Kidney (tissue), 14 donors: ENCODE measurements around the gene ZNF699. TPM values are rescaled to one million over a fixed set of nuclear protein-coding genes. Genes with fewer than 3 reads are reported as not detected.
A peak's percentile ranks its signal among the peaks of the same experiment; 100 is the strongest.
"Not testable (repeated sequence)": the region's sequence is repeated elsewhere in the genome, so short reads cannot be mapped to it uniquely, and the experiment has no call there.

Experiments
- DNase-seq, 5 donors: peaks; one replicate each; pipeline ENCODE4 v3.0.0-alpha.2; 2013 to 2020
- FAIRE-seq: peaks from 2 replicates; lab custom pipeline; 2012; peaks lifted over from hg19 to GRCh38; lab: Jason Lieb, UNC
- H3K27ac ChIP-seq, 2 donors: one replicate each; pipeline ENCODE4 v1.7.0; 2013; ENCODE audit warnings: low read depth in 2 of 2, low read length in 2 of 2, inconsistent platforms in 1 of 2
- H3K27me3 ChIP-seq: one replicate; pipeline ENCODE4 v1.7.1; 2013; ENCODE audit warnings: low read length, inconsistent platforms; ENCODE audit not compliant: control insufficient read depth, insufficient read depth
- H3K36me3 ChIP-seq, 3 donors: one replicate each; pipeline versions ENCODE4 v1.7.0 to v1.7.1; 2013; ENCODE audit warnings: low read length in 3 of 3, control low read depth in 1 of 3, inconsistent platforms in 1 of 3; ENCODE audit not compliant: insufficient read depth in 3 of 3, control insufficient read depth in 2 of 3
- H3K4me1 ChIP-seq, 3 donors: one replicate each; pipeline versions ENCODE4 v1.7.0 to v1.7.1; 2013; ENCODE audit warnings: low read length in 3 of 3, inconsistent platforms in 1 of 3, low read depth in 1 of 3; ENCODE audit not compliant: control insufficient read depth in 2 of 3, insufficient read depth in 2 of 3
- H3K4me3 ChIP-seq, 3 donors: one replicate each; pipeline versions ENCODE4 v1.7.0 to v1.8.1; 2013; ENCODE audit warnings: low read length in 3 of 3, control low read depth in 1 of 3, inconsistent platforms in 1 of 3
- H3K9ac ChIP-seq, 3 donors: one replicate each; pipeline versions ENCODE4 v1.7.0 to v1.7.1; 2013; ENCODE audit warnings: low read length in 3 of 3, control low read depth in 1 of 3, inconsistent platforms in 1 of 3
- H3K9me3 ChIP-seq, 3 donors: one replicate each; pipeline versions ENCODE4 v1.7.0 to v1.7.1; 2013; ENCODE audit warnings: low read length in 3 of 3, control low read depth in 1 of 3, inconsistent platforms in 1 of 3; ENCODE audit not compliant: control insufficient read depth in 2 of 3, insufficient read depth in 1 of 3
- intact Hi-C: fragments of 100-400 bp; cut with DNase I; formaldehyde crosslinking; loops from one replicate; pipeline ENCODE4 v1.11.1; 2022
- polyA plus RNA-seq: library from polyadenylated mRNA; stranded (reverse); fragments of 350-450 nt; fragmentation: Illumina TruSeq; extraction: RNeasy Lipid Tissue Mini Kit (QIAGEN cat#74804); gene quantifications from one replicate; pipeline ENCODE4 v1.2.3, GENCODE V29; 2014; ENCODE audit warnings: low read depth, low replicate concordance; ENCODE audit not compliant: insufficient read depth
- total RNA-seq: library from RNA; stranded (reverse); fragmentation: NEBNext Ultra II Directional; extraction: Animal tissue kit (Norgen Biotek cat#: 25700); gene quantifications from one replicate; pipeline ENCODE4 v1.2.1, GENCODE V29; 2021
- TF ChIP-seq, protein P1 (sequence below): IDR thresholded peaks from 3 replicates; pipeline ENCODE4 v1.5.1; 2012; ENCODE audit warnings: mild to moderate bottlenecking, moderate library complexity, borderline replicate concordance; ENCODE audit not compliant: insufficient read depth; ENCODE audit errors: extremely low read depth
- donor health status: control.
- donor health status: control.
- donor health status: control.
- donor health status: control.
- donor health status: control.
- donor health status: DM: yes; HTN: yes; CAD: no.
- donor health status: Normal renal cell carcinoma (clear cell type).

The ZNF699 gene
- total and polyA plus RNA-seq, 2 donors from 2014 or later: 0.69 to 11.4 TPM

DNA sequence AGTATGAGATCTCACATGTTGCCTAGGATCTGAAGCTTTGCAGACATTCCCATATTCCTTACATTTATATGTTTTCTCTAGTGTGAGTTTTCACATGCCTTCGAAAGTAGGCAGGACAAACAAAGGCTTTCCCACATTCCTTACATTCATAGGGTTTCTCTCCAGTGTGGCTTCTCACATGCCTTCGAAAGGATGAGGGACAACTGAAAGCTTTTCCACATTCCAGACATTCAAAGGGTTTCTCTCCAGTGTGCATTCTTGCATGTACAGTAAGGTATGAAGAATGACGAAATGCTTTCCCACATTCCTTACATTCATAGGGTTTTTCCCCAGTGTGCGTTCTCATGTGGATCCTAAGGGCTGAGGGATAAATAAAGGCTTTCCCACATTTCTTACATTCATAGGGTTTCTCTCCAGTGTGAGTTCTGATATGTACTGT is 14.2 kb downstream of the ZNF699 start:
- Histone ChIP-seq H3K27ac (no peak overlapping the region), H3K36me3 (peaks cover 20 to 49% (median 33%) of the 10 kb centered on the region in 3 donors), H3K9me3 (peaks cover 15 to 68% (median 39%) of the 10 kb centered on the region in 3 donors), H3K27me3 (no peaks in the 10 kb centered on the region), H3K4me1 (no peaks in the 10 kb centered on the region), H3K9ac (no peak overlapping the region), H3K4me3 (peak overlapping the region in 1 of 3 donors; percentile 9)
- TF ChIP-seq, protein P1, sequence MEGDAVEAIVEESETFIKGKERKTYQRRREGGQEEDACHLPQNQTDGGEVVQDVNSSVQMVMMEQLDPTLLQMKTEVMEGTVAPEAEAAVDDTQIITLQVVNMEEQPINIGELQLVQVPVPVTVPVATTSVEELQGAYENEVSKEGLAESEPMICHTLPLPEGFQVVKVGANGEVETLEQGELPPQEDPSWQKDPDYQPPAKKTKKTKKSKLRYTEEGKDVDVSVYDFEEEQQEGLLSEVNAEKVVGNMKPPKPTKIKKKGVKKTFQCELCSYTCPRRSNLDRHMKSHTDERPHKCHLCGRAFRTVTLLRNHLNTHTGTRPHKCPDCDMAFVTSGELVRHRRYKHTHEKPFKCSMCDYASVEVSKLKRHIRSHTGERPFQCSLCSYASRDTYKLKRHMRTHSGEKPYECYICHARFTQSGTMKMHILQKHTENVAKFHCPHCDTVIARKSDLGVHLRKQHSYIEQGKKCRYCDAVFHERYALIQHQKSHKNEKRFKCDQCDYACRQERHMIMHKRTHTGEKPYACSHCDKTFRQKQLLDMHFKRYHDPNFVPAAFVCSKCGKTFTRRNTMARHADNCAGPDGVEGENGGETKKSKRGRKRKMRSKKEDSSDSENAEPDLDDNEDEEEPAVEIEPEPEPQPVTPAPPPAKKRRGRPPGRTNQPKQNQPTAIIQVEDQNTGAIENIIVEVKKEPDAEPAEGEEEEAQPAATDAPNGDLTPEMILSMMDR: no peak
- no peak for FAIRE-seq
- intact Hi-C loops: no loop called here
- no peak for DNase-seq

DNA sequence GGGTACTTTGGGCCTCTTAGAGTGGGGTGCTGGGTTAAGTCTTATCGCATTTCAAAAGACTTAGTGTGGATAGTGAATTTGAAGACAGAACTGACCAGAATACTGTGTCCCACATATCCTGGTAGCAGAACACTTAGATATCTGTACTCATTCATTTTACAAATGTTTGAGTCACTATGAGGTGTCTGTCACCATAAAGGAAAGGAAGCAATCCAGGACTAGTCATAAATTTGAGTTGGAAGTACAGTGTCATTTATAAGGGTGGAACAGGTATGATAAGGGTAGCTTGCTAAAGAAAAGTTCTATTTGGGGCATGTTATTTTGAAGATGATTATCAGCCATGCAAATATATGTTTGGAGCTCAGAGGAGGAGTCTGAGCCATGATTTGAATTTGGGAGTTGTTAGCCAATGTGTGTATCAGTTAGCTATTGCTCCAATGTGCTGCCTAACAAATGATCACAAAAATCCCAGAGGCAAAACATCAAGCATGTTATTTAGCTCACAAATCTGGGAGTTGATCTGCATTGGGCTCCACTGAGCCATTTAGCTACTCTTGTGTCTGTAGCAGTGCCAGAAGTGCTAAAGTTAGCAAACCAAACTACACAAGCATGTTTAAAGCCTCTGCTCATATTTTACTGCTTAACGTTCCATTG is 20.3 kb downstream of the ZNF699 start:
- intact Hi-C loops: no loop called here
- H3K36me3 ChIP-seq: peaks cover 0 to 22% (median 7%) of the 10 kb centered on the region in 3 donors
- H3K9me3 ChIP-seq: peaks cover 0 to 51% (median 18%) of the 10 kb centered on the region in 3 donors

DNA sequence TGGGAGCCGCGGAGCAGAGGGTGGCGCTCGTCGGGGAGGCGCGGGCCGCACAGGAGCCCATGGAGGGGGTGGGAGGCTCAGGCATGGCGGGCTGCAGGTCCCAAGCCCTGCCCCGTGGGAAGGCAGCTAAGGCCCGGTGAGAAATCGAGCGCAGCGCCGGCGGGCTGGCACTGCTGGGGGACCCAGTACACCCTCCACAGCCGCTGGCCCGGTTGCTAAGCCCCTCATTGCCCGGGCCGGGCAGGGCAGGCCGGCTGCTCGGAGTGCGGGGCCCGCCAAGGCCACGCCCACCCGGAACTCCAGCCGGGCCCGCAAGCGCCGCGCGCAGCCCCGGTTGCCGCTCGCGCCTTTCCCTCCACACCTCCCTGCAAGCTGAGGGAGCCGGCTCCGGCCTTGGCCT is 26.2 kb downstream of the ZNF699 start:
- H3K27ac ChIP-seq, H3K4me1 ChIP-seq, intact Hi-C loops, H3K9ac ChIP-seq, H3K36me3 ChIP-seq, H3K27me3 ChIP-seq, H3K4me3 ChIP-seq, FAIRE-seq: not testable (repeated sequence)
- peaks cover 0 to 13% (median 4%) of the 10 kb centered on the region in 3 donors for H3K9me3 ChIP-seq
- peak in 3 of 5 donors; percentile 15 to 36 (median 30) for DNase-seq

More for the DNA sequence above, 20.3 kb downstream of the ZNF699 start:
- Histone ChIP-seq H3K27ac (no peak overlapping the region), H3K27me3 (no peaks in the 10 kb centered on the region), H3K4me1 (no peaks in the 10 kb centered on the region), H3K9ac (no peak overlapping the region), H3K4me3 (peak overlapping the region in 1 of 3 donors; percentile 3)
- FAIRE-seq (no peak), DNase-seq (no peak)
- TF ChIP-seq, protein P1: no peak

DNA sequence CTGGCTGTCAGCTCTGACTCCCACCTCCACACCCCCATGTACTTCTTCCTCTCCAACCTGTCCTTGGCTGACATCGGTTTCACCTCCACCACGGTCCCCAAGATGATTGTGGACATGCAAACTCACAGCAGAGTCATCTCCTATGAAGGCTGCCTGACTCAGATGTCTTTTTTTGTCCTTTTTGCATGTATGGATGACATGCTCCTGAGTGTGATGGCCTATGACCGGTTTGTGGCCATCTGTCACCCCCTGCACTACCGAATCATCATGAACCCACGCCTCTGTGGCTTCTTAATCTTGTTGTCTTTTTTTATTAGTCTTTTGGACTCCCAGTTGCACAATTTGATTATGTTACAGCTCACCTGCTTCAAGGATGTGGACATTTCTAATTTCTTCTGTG is 58.4 kb downstream of the ZNF699 start:
- DNase-seq: no peak

More for the DNA sequence above, 58.4 kb downstream of the ZNF699 start:
- Histone ChIP-seq H3K9ac (no peak overlapping the region), H3K4me1 (no peaks in the 10 kb centered on the region), H3K4me3 (no peak overlapping the region), H3K9me3 (peaks cover 0 to 4% (median 0%) of the 10 kb centered on the region in 3 donors), H3K36me3 (no peaks in the 10 kb centered on the region), H3K27ac (no peak overlapping the region), H3K27me3 (no peaks in the 10 kb centered on the region)
- FAIRE-seq: no peak
- TF ChIP-seq, protein P1: no peak
- intact Hi-C loops: no loop called here
